ENCODE data around the gene SLC25A14. TPM values are rescaled to one million over a fixed set of nuclear protein-coding genes. Genes with fewer than 3 reads are reported as not detected.

The SLC25A14 gene
- total RNA-seq, 1 experiment from 2014 or later, result 13.7 TPM

GRCh38 chrX:130393451-130394074 lies 53.8 kb downstream of the SLC25A14 start:
- H3K4me1 Mint-ChIP-seq (ENCODE audit: insufficient read depth, unreplicated experiment), result no peaks in the 10 kb centered on the region
- H3K27ac Mint-ChIP-seq (ENCODE audit: low read depth, unreplicated experiment), result no peak overlapping the region
- TF ChIP-seq, protein P1, sequence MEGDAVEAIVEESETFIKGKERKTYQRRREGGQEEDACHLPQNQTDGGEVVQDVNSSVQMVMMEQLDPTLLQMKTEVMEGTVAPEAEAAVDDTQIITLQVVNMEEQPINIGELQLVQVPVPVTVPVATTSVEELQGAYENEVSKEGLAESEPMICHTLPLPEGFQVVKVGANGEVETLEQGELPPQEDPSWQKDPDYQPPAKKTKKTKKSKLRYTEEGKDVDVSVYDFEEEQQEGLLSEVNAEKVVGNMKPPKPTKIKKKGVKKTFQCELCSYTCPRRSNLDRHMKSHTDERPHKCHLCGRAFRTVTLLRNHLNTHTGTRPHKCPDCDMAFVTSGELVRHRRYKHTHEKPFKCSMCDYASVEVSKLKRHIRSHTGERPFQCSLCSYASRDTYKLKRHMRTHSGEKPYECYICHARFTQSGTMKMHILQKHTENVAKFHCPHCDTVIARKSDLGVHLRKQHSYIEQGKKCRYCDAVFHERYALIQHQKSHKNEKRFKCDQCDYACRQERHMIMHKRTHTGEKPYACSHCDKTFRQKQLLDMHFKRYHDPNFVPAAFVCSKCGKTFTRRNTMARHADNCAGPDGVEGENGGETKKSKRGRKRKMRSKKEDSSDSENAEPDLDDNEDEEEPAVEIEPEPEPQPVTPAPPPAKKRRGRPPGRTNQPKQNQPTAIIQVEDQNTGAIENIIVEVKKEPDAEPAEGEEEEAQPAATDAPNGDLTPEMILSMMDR (IDR thresholded peaks at IDR 0.05; ENCODE audit: unreplicated experiment), result peak; percentile 82
- ChIA-PET CTCF (interaction anchor here (0.6 to 5.4 kb wide), 21 partner anchors 9 to 836 kb away, joined by 3 to 126 read pairs (median 4); partner anchors contain the start of gene GPR119), POLR2A (interaction anchor here (0.5 kb wide), 1 partner anchor 291 kb away, joined by 3 read pairs; no protein-coding TSS in a partner anchor)
- DNase-seq (ENCODE audit: unreplicated experiment), result peak; percentile 63
- no peaks in the 10 kb centered on the region for H3K36me3 Mint-ChIP-seq (ENCODE audit: insufficient read depth, unreplicated experiment)
- no TSS peak for BruUV-seq (replicated peaks)
- intact Hi-C loops (cut with micrococcal nuclease), result loop anchor here (1.0 kb wide), 1 partner anchor 524 kb away; no protein-coding TSS in a partner anchor
- peaks cover 45% of the 10 kb centered on the region for H3K27me3 Mint-ChIP-seq (ENCODE audit: insufficient read depth, unreplicated experiment)
- H3K4me3 Mint-ChIP-seq (ENCODE audit: unreplicated experiment), result no peak overlapping the region
- no peaks in the 10 kb centered on the region for H3K9me3 Mint-ChIP-seq (ENCODE audit: unreplicated experiment)

- ChIA-PET POLR2A (interaction anchor here (0.6 kb wide), 1 partner anchor 144 kb away, joined by 3 read pairs; no protein-coding TSS in a partner anchor), CTCF (interaction anchor here (0.6 to 5.4 kb wide), 5 partner anchors 12 to 1458 kb away, joined by 3 to 126 read pairs (median 3); no protein-coding TSS in a partner anchor)
- Mint-ChIP-seq H3K4me3 (ENCODE audit: unreplicated experiment) (no peak overlapping the region), H3K4me1 (ENCODE audit: insufficient read depth, unreplicated experiment) (no peaks in the 10 kb centered on the region), H3K27ac (ENCODE audit: low read depth, unreplicated experiment) (no peak overlapping the region), H3K27me3 (ENCODE audit: insufficient read depth, unreplicated experiment) (peaks cover 61% of the 10 kb centered on the region), H3K9me3 (ENCODE audit: unreplicated experiment) (no peaks in the 10 kb centered on the region), H3K36me3 (ENCODE audit: insufficient read depth, unreplicated experiment) (no peaks in the 10 kb centered on the region)
- DNase-seq (ENCODE audit: unreplicated experiment), result no peak
- BruUV-seq (replicated peaks), result no TSS peak
- intact Hi-C loops (cut with micrococcal nuclease), result no loop called here
- TF ChIP-seq, protein P1 (IDR thresholded peaks at IDR 0.05; ENCODE audit: unreplicated experiment), result no peak
Observed at GRCh38 chrX:130395341-130395740, 55.6 kb downstream of the SLC25A14 start.

GRCh38 chrX:130401415-130402207 lies 61.9 kb downstream of the SLC25A14 start, which contains the start of gene RBMX2:
Gene RBMX2 (plus strand): TSS chrX:130401987. CDS start chrX:130402033, 46 bp downstream.
- DNase-seq (ENCODE audit: unreplicated experiment), result peak; percentile 72
- TF ChIP-seq, protein P1 (IDR thresholded peaks at IDR 0.05; ENCODE audit: unreplicated experiment), result no peak
- H3K4me1 Mint-ChIP-seq (ENCODE audit: insufficient read depth, unreplicated experiment), result no peaks in the 10 kb centered on the region
- H3K27ac Mint-ChIP-seq (ENCODE audit: low read depth, unreplicated experiment), result peak within 1 kb of the TSS; percentile 38
- no peaks in the 10 kb centered on the region for H3K9me3 Mint-ChIP-seq (ENCODE audit: unreplicated experiment)
- BruUV-seq (replicated peaks), result TSS peak; percentile 66
- peaks cover 36% of the 10 kb centered on the region for H3K27me3 Mint-ChIP-seq (ENCODE audit: insufficient read depth, unreplicated experiment)
- intact Hi-C loops (cut with micrococcal nuclease), result no loop called here
- H3K4me3 Mint-ChIP-seq (ENCODE audit: unreplicated experiment), result peak within 1 kb of the TSS; percentile 79
- ChIA-PET POLR2A (interaction anchor here (0.5 to 1.3 kb wide), 4 partner anchors 16 to 134 kb away, joined by 3 read pairs; partner anchors contain the start of gene GPR119), CTCF (interaction anchor here (0.6 to 3.5 kb wide), 4 partner anchors 62 to 515 kb away, joined by 3 to 20 read pairs (median 4); partner anchors contain the start of gene SLC25A14)
- H3K36me3 Mint-ChIP-seq (ENCODE audit: insufficient read depth, unreplicated experiment), result peaks cover 4% of the 10 kb centered on the region

GRCh38 chrX:130402208-130402684 lies 62.5 kb downstream of the SLC25A14 start:
- Mint-ChIP-seq H3K4me1 (ENCODE audit: insufficient read depth, unreplicated experiment) (no peaks in the 10 kb centered on the region), H3K36me3 (ENCODE audit: insufficient read depth, unreplicated experiment) (peaks cover 4% of the 10 kb centered on the region), H3K27me3 (ENCODE audit: insufficient read depth, unreplicated experiment) (peaks cover 30% of the 10 kb centered on the region), H3K9me3 (ENCODE audit: unreplicated experiment) (no peaks in the 10 kb centered on the region), H3K4me3 (ENCODE audit: unreplicated experiment) (peak overlapping the region; percentile 79), H3K27ac (ENCODE audit: low read depth, unreplicated experiment) (peak overlapping the region; percentile 38)
- ChIA-PET CTCF (interaction anchor here (1.2 to 3.5 kb wide), 3 partner anchors 8 to 514 kb away, joined by 3 to 20 read pairs (median 7); no protein-coding TSS in a partner anchor), POLR2A (no interaction called here)
- DNase-seq (ENCODE audit: unreplicated experiment), result no peak
- TSS peak; percentile 35 for BruUV-seq (replicated peaks)
- TF ChIP-seq, protein P1 (IDR thresholded peaks at IDR 0.05; ENCODE audit: unreplicated experiment), result no peak
- intact Hi-C loops (cut with micrococcal nuclease), result no loop called here
